ENCODE measurements around the gene PRKAB2.

Gene PRKAB2

GRCh38 chr1:147105909-147106308, 66.4 kb downstream of the PRKAB2 start:
- Histone ChIP-seq H3K9me3 (ENCODE audit: severe bottlenecking) (no peaks in the 10 kb centered on the region), H3K36me3 (ENCODE audit: low read depth) (no peaks in the 10 kb centered on the region), H3K4me3 (ENCODE audit: severe bottlenecking) (no peak overlapping the region), H3K27me3 (ENCODE audit: insufficient read depth, poor library complexity, severe bottlenecking) (no peaks in the 10 kb centered on the region), H3K4me1 (ENCODE audit: insufficient read depth, poor library complexity, severe bottlenecking) (no peaks in the 10 kb centered on the region), H3K27ac (ENCODE audit: poor library complexity, severe bottlenecking) (no peak overlapping the region)
- DNase-seq (ENCODE audit: low spot score): no peak
- no peak for TF ChIP-seq CTCF (IDR thresholded peaks at IDR 0.05; ENCODE audit: poor library complexity, severe bottlenecking)
- ATAC-seq (ENCODE audit: low read depth): no peak

Data from RWPE2 (cell line).